Measurements from ENCODE around the gene DDR1. TPM values are rescaled to one million over a fixed set of nuclear protein-coding genes. Genes with fewer than 3 reads are reported as not detected.

Gene DDR1
- total RNA-seq, 4 donors from 2014 or later, result 25.4 to 40.4 (median 30.9) TPM

GRCh38 chr6:30938730-30939129 is 54.4 kb downstream of the DDR1 start:
- Histone ChIP-seq H3K27ac (no peak overlapping the region), H3K27me3 (peaks cover 53% of the 10 kb centered on the region), H3K36me3 (no peaks in the 10 kb centered on the region), H3K9me3 (no peaks in the 10 kb centered on the region), H3K4me1 (peaks cover 0 to 18% (median 5%) of the 10 kb centered on the region in 3 donors), H3K4me3 (no peak overlapping the region)
- ATAC-seq, result no peak
- WGBS, 2 donors (ENCODE audit: low coverage in 1 of 2), result 73% methylated on average over 3 of the region's 4 CpGs; no CpG with 5 or more reads in 1 of the 2 donors
- TF ChIP-seq POLR2A (IDR thresholded peaks at IDR 0.05), result no peak
- no peak for TF ChIP-seq CTCF (IDR thresholded peaks at IDR 0.05)
- no peak for TF ChIP-seq EP300 (IDR thresholded peaks at IDR 0.05)
- TF ChIP-seq POLR2AphosphoS5 (IDR thresholded peaks at IDR 0.05), result no peak

- 20% methylated on average over 1 of the region's 3 CpGs; no CpG with 5 or more reads in 1 of the 2 donors for WGBS, 2 donors (ENCODE audit: low coverage in 1 of 2)
- Histone ChIP-seq H3K27ac (no peak overlapping the region), H3K36me3 (no peaks in the 10 kb centered on the region), H3K27me3 (peaks cover 60% of the 10 kb centered on the region), H3K9me3 (no peaks in the 10 kb centered on the region), H3K4me1 (peaks cover 0 to 18% (median 5%) of the 10 kb centered on the region in 3 donors), H3K4me3 (no peak overlapping the region)
- TF ChIP-seq POLR2A (IDR thresholded peaks at IDR 0.05) (no peak), POLR2AphosphoS5 (IDR thresholded peaks at IDR 0.05) (peak; percentile 7)
- ATAC-seq, result no peak
These were observed 55.2 kb downstream of the DDR1 start for GRCh38 chr6:30939473-30939872.

GRCh38 chr6:30940361-30940986 is 56.2 kb downstream of the DDR1 start, which contains the start of gene MUCL3:
MUCL3 (plus strand) TSS chr6:30940973; CDS start chr6:30941000, 27 bp downstream.
- TF ChIP-seq EP300 (IDR thresholded peaks at IDR 0.05) (no peak), POLR2A (IDR thresholded peaks at IDR 0.05) (no peak), POLR2AphosphoS5 (IDR thresholded peaks at IDR 0.05) (no peak), CTCF (IDR thresholded peaks at IDR 0.05) (no peak)
- H3K36me3 ChIP-seq, result no peaks in the 10 kb centered on the region
- H3K9me3 ChIP-seq, result no peaks in the 10 kb centered on the region
- peaks cover 60% of the 10 kb centered on the region for H3K27me3 ChIP-seq
- no peak within 1 kb of the TSS for H3K27ac ChIP-seq
- ATAC-seq, result no peak
- WGBS, 2 donors (ENCODE audit: low coverage in 1 of 2), result 63% methylated on average over 10 of the region's 16 CpGs; no CpG with 5 or more reads in 1 of the 2 donors
- no peak within 1 kb of the TSS for H3K4me3 ChIP-seq
- H3K4me1 ChIP-seq, result peaks cover 0 to 18% (median 5%) of the 10 kb centered on the region in 3 donors

- peak; percentile 80 for ATAC-seq
- Histone ChIP-seq H3K27ac (no peak overlapping the region), H3K4me1 (peaks cover 0 to 18% (median 5%) of the 10 kb centered on the region in 3 donors), H3K36me3 (no peaks in the 10 kb centered on the region), H3K9me3 (no peaks in the 10 kb centered on the region), H3K27me3 (peaks cover 46% of the 10 kb centered on the region), H3K4me3 (no peak overlapping the region)
- WGBS, 2 donors (ENCODE audit: low coverage in 1 of 2), result 7 to 17% methylated on average over 6 to 7 of the region's 15 CpGs
- TF ChIP-seq POLR2AphosphoS5 (IDR thresholded peaks at IDR 0.05), result no peak
- TF ChIP-seq CTCF (IDR thresholded peaks at IDR 0.05), result peak in 3 of 4 experiments; percentile 15 to 46 (median 42)
- TF ChIP-seq EP300 (IDR thresholded peaks at IDR 0.05), result no peak
- TF ChIP-seq POLR2A (IDR thresholded peaks at IDR 0.05), result no peak
These were observed 58.2 kb downstream of the DDR1 start for GRCh38 chr6:30942338-30943060.

GRCh38 chr6:30944051-30944450 is 59.7 kb downstream of the DDR1 start:
- Histone ChIP-seq H3K9me3 (no peaks in the 10 kb centered on the region), H3K4me1 (peaks cover 0 to 18% (median 5%) of the 10 kb centered on the region in 3 donors), H3K36me3 (no peaks in the 10 kb centered on the region), H3K27me3 (peaks cover 36% of the 10 kb centered on the region), H3K4me3 (no peak overlapping the region), H3K27ac (no peak overlapping the region)
- 89 to 97% methylated on average over 3 to 4 of the region's 4 CpGs for WGBS, 2 donors (ENCODE audit: low coverage in 1 of 2)
- ATAC-seq, result no peak
- TF ChIP-seq POLR2AphosphoS5 (IDR thresholded peaks at IDR 0.05) (no peak), POLR2A (IDR thresholded peaks at IDR 0.05) (no peak), CTCF (IDR thresholded peaks at IDR 0.05) (no peak)

All from gastroesophageal sphincter (tissue), 4 donors.